ENCODE data around the gene LCN12. TPM values are rescaled to one million over a fixed set of nuclear protein-coding genes. Genes with fewer than 3 reads are reported as not detected.

LCN12 gene
- total RNA-seq, 1 experiment from 2014 or later = 2.1 TPM

DNA sequence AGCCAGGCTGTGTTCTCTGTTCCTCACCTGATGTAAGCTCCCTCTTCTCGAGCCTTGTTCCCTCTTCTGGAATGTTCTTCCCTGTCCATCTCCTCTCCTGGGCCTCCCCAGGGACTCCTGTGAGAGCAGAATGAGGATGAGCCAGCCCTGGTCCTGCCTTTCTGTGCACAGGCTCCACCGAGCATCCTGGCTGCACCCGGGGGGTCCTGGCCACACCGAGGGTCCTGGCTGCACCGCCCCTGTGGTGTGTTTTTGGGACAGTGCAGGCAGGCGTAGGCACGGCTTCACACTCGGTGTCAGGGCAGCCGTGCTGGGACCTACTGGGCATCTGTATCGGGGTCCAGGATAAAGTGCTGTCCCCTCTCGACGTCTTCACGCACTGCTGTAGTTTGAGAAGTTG lies 25.3 kb upstream of the LCN12 start:
- Histone ChIP-seq H3K56ac (ENCODE audit: insufficient read length, low read depth, low read length) (no peak overlapping the region), H3T11ph (ENCODE audit: low read length) (no peak overlapping the region), H4K91ac (ENCODE audit: insufficient read length, low read depth, low read length) (no peak overlapping the region), H3K9me3 (ENCODE audit: control insufficient read depth, low read depth, low read length) (no peaks in the 10 kb centered on the region), H3K4me2 (ENCODE audit: insufficient read depth, insufficient read length, low read length) (no peak overlapping the region), H2BK5ac (ENCODE audit: insufficient read length, low read length) (no peak overlapping the region), H2BK15ac (ENCODE audit: low read depth, low read length) (no peak overlapping the region), H3K4me1 (ENCODE audit: insufficient read depth, low read length) (no peaks in the 10 kb centered on the region), H3K79me1 (ENCODE audit: insufficient read depth, low read depth, low read length, poor library complexity, severe bottlenecking) (no peaks in the 10 kb centered on the region), H2BK12ac (ENCODE audit: insufficient read length, low read depth, low read length) (no peak overlapping the region), H2BK120ac (ENCODE audit: low read depth, low read length, poor library complexity, severe bottlenecking) (no peak overlapping the region), H4K8ac (replicated peaks; ENCODE audit: insufficient read length, low read depth, low read length) (no peak overlapping the region), H2BK20ac (ENCODE audit: low read depth, low read length, poor library complexity, severe bottlenecking) (no peak overlapping the region), H3K9ac (ENCODE audit: extremely low read depth, insufficient read length, low read length) (no peak overlapping the region), H4K20me1 (ENCODE audit: control insufficient read depth, insufficient read depth, insufficient read length) (no peaks in the 10 kb centered on the region), H2AFZ (ENCODE audit: low read length) (no peak overlapping the region), H3K14ac (ENCODE audit: insufficient read depth, low read length) (no peak overlapping the region; the same call in 1 of the 2 replicates), H2AK5ac (ENCODE audit: insufficient read length, low read length) (no peak overlapping the region), H3K23ac (ENCODE audit: insufficient read length, low read depth, low read length) (no peak overlapping the region), H3K23me2 (ENCODE audit: insufficient read length, low read depth, low read length, poor library complexity, severe bottlenecking) (no peaks in the 10 kb centered on the region), H3K18ac (ENCODE audit: insufficient read length, low read depth, low read length) (no peak overlapping the region), H3K27me3 (ENCODE audit: insufficient read depth, low read length) (no peaks in the 10 kb centered on the region), H3K79me2 (ENCODE audit: insufficient read depth, low read length) (no peaks in the 10 kb centered on the region), H3K4ac (ENCODE audit: low read depth, low read length) (no peak overlapping the region), H4K5ac (ENCODE audit: insufficient read length, low read depth, low read length) (no peak overlapping the region), H3K27ac (ENCODE audit: insufficient read length, low read depth, low read length) (no peak overlapping the region)
- DNase-seq = peak; percentile 18
- no peaks in the 10 kb centered on the region for H3K4me1 Mint-ChIP-seq
- no peak overlapping the region; a peak in 1 of 7 replicates for H3K27ac Mint-ChIP-seq
- no peaks in the 10 kb centered on the region for H3K27me3 Mint-ChIP-seq (ENCODE audit: low read depth)
- TF ChIP-seq, protein P1, sequence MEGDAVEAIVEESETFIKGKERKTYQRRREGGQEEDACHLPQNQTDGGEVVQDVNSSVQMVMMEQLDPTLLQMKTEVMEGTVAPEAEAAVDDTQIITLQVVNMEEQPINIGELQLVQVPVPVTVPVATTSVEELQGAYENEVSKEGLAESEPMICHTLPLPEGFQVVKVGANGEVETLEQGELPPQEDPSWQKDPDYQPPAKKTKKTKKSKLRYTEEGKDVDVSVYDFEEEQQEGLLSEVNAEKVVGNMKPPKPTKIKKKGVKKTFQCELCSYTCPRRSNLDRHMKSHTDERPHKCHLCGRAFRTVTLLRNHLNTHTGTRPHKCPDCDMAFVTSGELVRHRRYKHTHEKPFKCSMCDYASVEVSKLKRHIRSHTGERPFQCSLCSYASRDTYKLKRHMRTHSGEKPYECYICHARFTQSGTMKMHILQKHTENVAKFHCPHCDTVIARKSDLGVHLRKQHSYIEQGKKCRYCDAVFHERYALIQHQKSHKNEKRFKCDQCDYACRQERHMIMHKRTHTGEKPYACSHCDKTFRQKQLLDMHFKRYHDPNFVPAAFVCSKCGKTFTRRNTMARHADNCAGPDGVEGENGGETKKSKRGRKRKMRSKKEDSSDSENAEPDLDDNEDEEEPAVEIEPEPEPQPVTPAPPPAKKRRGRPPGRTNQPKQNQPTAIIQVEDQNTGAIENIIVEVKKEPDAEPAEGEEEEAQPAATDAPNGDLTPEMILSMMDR (conservative IDR thresholded peaks at IDR 0.05) = no peak
- peaks cover 16 to 71% (median 53%) of the 10 kb centered on the region in 3 experiments; a peak in 6 of 7 replicates for H3K36me3 Mint-ChIP-seq (ENCODE audit: insufficient read depth in 1 of 3, low read depth in 3 of 3)
- H3K4me3 Mint-ChIP-seq = no peak overlapping the region
- H3K9me3 Mint-ChIP-seq = no peaks in the 10 kb centered on the region
- WGBS (ENCODE audit: extremely low coverage, insufficient read length, low lambda C conversion rate) = no CpG with 5 or more reads among the region's 13 CpGs
